PC-9 (cell line): ENCODE data around the gene RPL29.

Experiments
- CTCF ChIP-seq: fragments of 200-600 bp; sonication (generic); conservative IDR thresholded peaks from 2 replicates; pipeline ENCODE4 v1.6.1; 2017; ENCODE audit warnings: mixed run types, antibody characterized with exemption, mild to moderate bottlenecking, moderate library complexity
- EZH2 ChIP-seq: fragments of 200-600 bp; sonication (generic); IDR thresholded peaks from 2 replicates; pipeline ENCODE4 v1.8.0; 2017; ENCODE audit warnings: antibody characterized with exemption, low read depth

GRCh38 chr3:51953445-51953844 lies 42.2 kb downstream of the RPL29 start:
- TF ChIP-seq CTCF, result no peak
- TF ChIP-seq EZH2, result no peak
